BLaER1 (cell line): ENCODE measurements around the gene TBX20.

Experiments
- H3K27ac ChIP-seq: shearing (Covaris generic); formaldehyde crosslinking; 2 replicates; pipeline ENCODE4 v1.8.1; 2022
- H3K27me3 ChIP-seq: shearing (Covaris generic); formaldehyde crosslinking; 2 replicates; pipeline ENCODE4 v1.8.1; 2022
- H3K36me3 ChIP-seq: shearing (Covaris generic); formaldehyde crosslinking; 2 replicates; pipeline ENCODE4 v1.8.1; 2022
- H3K4me1 ChIP-seq: shearing (Covaris generic); formaldehyde crosslinking; 2 replicates; pipeline ENCODE4 v1.8.1; 2022
- H3K4me2 ChIP-seq: shearing (Covaris generic); formaldehyde crosslinking; 2 replicates; pipeline ENCODE4 v1.8.1; 2022
- H3K4me3 ChIP-seq: shearing (Covaris generic); formaldehyde crosslinking; 2 replicates; pipeline ENCODE4 v1.8.1; 2022
- H3K9ac ChIP-seq: shearing (Covaris generic); formaldehyde crosslinking; 2 replicates; pipeline ENCODE4 v1.8.1; 2022
- H3K9me3 ChIP-seq: shearing (Covaris generic); formaldehyde crosslinking; 2 replicates; pipeline ENCODE4 v1.8.1; 2022
- H4K20me1 ChIP-seq: shearing (Covaris generic); formaldehyde crosslinking; 2 replicates; pipeline ENCODE4 v1.8.1; 2022
- Cebpa-rat ChIP-seq: shearing (Covaris generic); IDR thresholded peaks from 2 replicates; pipeline ENCODE4 v1.8.1; 2022

Gene TBX20

DNA sequence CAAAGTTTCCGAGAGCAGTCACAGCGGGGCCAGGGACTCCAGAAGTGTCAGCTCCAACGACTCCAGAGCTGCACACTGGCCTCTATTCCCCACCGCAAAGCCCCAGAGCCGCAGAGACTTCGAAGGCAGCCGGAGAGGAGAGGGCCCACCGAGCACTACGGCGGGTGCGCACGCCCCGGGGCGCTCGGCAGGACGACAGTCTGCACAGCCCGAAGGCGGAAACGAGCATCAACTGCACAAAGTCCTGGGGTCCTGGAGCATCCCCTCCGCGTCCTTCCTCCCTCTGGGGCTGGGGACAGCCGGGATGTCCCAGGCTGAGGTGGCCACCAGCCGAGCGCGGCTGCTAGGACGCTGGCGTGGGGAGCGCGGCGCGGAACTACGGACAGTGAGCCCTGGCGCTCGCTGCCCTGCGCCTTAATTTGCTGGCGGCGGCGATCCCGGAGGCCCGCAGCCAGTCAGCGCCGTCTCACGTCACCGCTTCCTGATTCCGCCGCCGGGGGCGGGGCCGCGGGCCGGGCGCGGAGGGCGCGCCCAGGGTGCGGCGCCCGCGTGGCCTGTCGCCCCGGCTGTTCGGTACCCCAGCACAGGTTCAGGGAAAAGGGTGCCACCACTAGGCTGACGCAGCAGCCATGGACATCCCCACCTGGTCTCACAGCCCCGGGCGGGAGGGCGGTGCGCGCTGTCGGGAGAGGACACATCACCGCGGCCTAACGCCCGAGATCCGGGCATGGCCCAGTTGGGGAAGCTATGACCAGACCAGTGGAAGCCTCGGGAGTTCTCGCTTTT is at the start of gene TBX20:
Gene TBX20, minus strand, starts transcription at position 391 of the 786 bp plus-strand sequence. CDS start 480 bp downstream, outside the sequence.
- Histone ChIP-seq H3K4me3 (no peak within 1 kb of the TSS), H3K36me3 (no peaks in the 10 kb centered on the region), H4K20me1 (no peaks in the 10 kb centered on the region), H3K4me2 (no peak within 1 kb of the TSS), H3K27ac (no peak within 1 kb of the TSS), H3K9ac (no peak within 1 kb of the TSS), H3K27me3 (peaks cover 54% of the 10 kb centered on the region), H3K9me3 (peaks cover 56% of the 10 kb centered on the region), H3K4me1 (peaks cover 9% of the 10 kb centered on the region; the same call in 1 of the 2 replicates)
- TF ChIP-seq Cebpa-rat = no peak

DNA sequence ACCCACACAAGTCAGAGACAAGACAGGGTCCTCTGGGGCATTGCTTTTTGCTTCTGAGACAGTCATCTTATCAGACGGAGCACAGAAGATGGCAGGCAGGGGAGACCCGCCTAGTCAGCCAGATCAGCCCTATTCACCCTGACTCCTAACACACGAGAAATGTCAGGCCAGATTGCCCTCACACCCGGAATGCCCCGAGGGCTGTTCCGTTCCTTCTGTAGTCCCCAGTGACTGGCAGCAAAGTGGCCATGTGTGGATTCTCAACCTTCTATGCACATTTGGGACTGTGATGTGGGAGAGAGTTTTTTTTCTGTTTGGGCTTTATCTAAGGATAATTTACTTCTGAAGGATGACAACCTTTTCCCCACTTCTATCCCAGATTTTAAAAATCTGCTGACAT is 35.5 kb upstream of the TBX20 start:
- Histone ChIP-seq H3K27ac (no peak overlapping the region), H4K20me1 (no peaks in the 10 kb centered on the region), H3K9ac (no peak overlapping the region), H3K4me3 (no peak overlapping the region), H3K4me1 (no peaks in the 10 kb centered on the region), H3K4me2 (no peak overlapping the region), H3K27me3 (no peaks in the 10 kb centered on the region), H3K36me3 (no peaks in the 10 kb centered on the region), H3K9me3 (peaks cover 12% of the 10 kb centered on the region; the same call in 1 of the 2 replicates)
- no peak for TF ChIP-seq Cebpa-rat

DNA sequence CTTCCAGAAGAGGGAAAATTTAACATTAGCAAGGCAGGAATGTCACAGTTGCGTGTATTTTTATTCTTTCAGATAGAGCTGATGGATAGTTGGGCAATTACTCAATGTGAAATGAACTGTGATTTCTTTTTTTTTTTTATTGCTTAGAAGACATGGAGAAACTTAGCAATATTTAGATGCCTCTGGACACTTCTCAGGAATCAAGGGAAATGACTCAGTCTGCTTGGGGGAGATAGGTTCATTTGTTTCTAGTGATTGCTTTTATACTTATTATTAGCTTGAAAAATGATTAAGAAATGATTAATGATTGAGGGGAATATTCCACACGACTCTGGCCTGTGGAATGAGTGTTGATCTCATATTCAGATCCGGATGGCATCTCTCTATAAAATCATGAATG is 33.1 kb upstream of the TBX20 start:
- Histone ChIP-seq H3K9ac (no peak overlapping the region), H3K4me2 (no peak overlapping the region), H3K9me3 (peaks cover 5% of the 10 kb centered on the region; the same call in 1 of the 2 replicates), H3K36me3 (no peaks in the 10 kb centered on the region), H3K27me3 (no peaks in the 10 kb centered on the region), H3K4me1 (no peaks in the 10 kb centered on the region), H4K20me1 (no peaks in the 10 kb centered on the region), H3K27ac (no peak overlapping the region), H3K4me3 (no peak overlapping the region)
- no peak for TF ChIP-seq Cebpa-rat

- no peak overlapping the region for H3K9ac ChIP-seq
- H3K4me2 ChIP-seq = no peak overlapping the region
- no peak overlapping the region for H3K27ac ChIP-seq
- no peaks in the 10 kb centered on the region for H3K36me3 ChIP-seq
- no peaks in the 10 kb centered on the region for H3K27me3 ChIP-seq
- H3K9me3 ChIP-seq = peaks cover 5% of the 10 kb centered on the region; the same call in 1 of the 2 replicates
- no peaks in the 10 kb centered on the region for H3K4me1 ChIP-seq
- no peak for TF ChIP-seq Cebpa-rat
- H3K4me3 ChIP-seq = no peak overlapping the region
- no peaks in the 10 kb centered on the region for H4K20me1 ChIP-seq
Observed at GRCh38 chr7:35286422-35286821, 32.5 kb upstream of the TBX20 start.

- TF ChIP-seq Cebpa-rat = no peak
- no peak overlapping the region for H3K4me2 ChIP-seq
- no peaks in the 10 kb centered on the region for H4K20me1 ChIP-seq
- H3K9ac ChIP-seq = no peak overlapping the region
- peaks cover 5% of the 10 kb centered on the region; the same call in 1 of the 2 replicates for H3K9me3 ChIP-seq
- no peak overlapping the region for H3K27ac ChIP-seq
- H3K36me3 ChIP-seq = no peaks in the 10 kb centered on the region
- H3K27me3 ChIP-seq = no peaks in the 10 kb centered on the region
- H3K4me1 ChIP-seq = no peaks in the 10 kb centered on the region
- H3K4me3 ChIP-seq = no peak overlapping the region
Observed at GRCh38 chr7:35285799-35286198, 31.9 kb upstream of the TBX20 start.

- no peaks in the 10 kb centered on the region for H3K36me3 ChIP-seq
- H3K27ac ChIP-seq = no peak overlapping the region
- no peak overlapping the region for H3K4me2 ChIP-seq
- no peaks in the 10 kb centered on the region for H3K9me3 ChIP-seq
- no peak overlapping the region for H3K4me3 ChIP-seq
- no peak overlapping the region for H3K9ac ChIP-seq
- no peaks in the 10 kb centered on the region for H3K27me3 ChIP-seq
- H4K20me1 ChIP-seq = no peaks in the 10 kb centered on the region
- TF ChIP-seq Cebpa-rat = no peak
- no peaks in the 10 kb centered on the region for H3K4me1 ChIP-seq
Observed at GRCh38 chr7:35280902-35281301, 27.0 kb upstream of the TBX20 start.

DNA sequence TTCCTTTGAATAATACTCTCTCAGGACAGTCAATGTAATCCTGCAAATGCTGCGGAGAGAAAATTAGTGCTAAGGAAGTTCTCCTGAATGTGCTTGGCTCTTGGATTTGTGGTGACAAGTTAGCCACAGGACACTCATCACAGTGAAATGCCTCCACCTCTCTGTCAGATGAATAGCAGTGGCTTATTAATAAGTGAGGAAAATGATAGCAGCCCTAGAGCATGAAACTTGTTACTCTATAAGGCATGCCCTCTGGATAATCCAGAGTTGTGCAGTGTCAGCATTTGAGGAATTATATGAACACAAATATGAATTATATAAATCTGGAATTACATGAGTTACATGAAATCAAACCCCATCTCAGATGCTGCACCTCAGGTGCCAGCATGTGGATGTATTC is 23.5 kb upstream of the TBX20 start:
- H3K4me1 ChIP-seq = no peaks in the 10 kb centered on the region
- no peak overlapping the region for H3K4me2 ChIP-seq
- no peak overlapping the region for H3K9ac ChIP-seq
- H3K36me3 ChIP-seq = no peaks in the 10 kb centered on the region
- H3K27ac ChIP-seq = no peak overlapping the region
- TF ChIP-seq Cebpa-rat = no peak
- H3K4me3 ChIP-seq = no peak overlapping the region
- no peaks in the 10 kb centered on the region for H3K9me3 ChIP-seq
- H4K20me1 ChIP-seq = no peaks in the 10 kb centered on the region
- H3K27me3 ChIP-seq = no peaks in the 10 kb centered on the region

- Histone ChIP-seq H3K9ac (no peak overlapping the region), H3K9me3 (no peaks in the 10 kb centered on the region), H3K4me3 (no peak overlapping the region), H4K20me1 (no peaks in the 10 kb centered on the region), H3K4me2 (no peak overlapping the region), H3K27me3 (no peaks in the 10 kb centered on the region), H3K27ac (no peak overlapping the region), H3K4me1 (no peaks in the 10 kb centered on the region), H3K36me3 (no peaks in the 10 kb centered on the region)
- no peak for TF ChIP-seq Cebpa-rat
Observed at GRCh38 chr7:35272246-35272645, 18.3 kb upstream of the TBX20 start.

GRCh38 chr7:35268953-35269352 is 15.1 kb upstream of the TBX20 start:
- Histone ChIP-seq H4K20me1 (no peaks in the 10 kb centered on the region), H3K4me1 (no peaks in the 10 kb centered on the region), H3K9me3 (no peaks in the 10 kb centered on the region), H3K27me3 (no peaks in the 10 kb centered on the region), H3K4me3 (no peak overlapping the region), H3K4me2 (no peak overlapping the region), H3K27ac (no peak overlapping the region), H3K9ac (no peak overlapping the region), H3K36me3 (no peaks in the 10 kb centered on the region)
- no peak for TF ChIP-seq Cebpa-rat

GRCh38 chr7:35267411-35267810 is 13.5 kb upstream of the TBX20 start:
- no peak overlapping the region for H3K27ac ChIP-seq
- H3K4me3 ChIP-seq = no peak overlapping the region
- H3K9ac ChIP-seq = no peak overlapping the region
- no peaks in the 10 kb centered on the region for H3K27me3 ChIP-seq
- H3K4me1 ChIP-seq = no peaks in the 10 kb centered on the region
- peaks cover 4% of the 10 kb centered on the region; the same call in 1 of the 2 replicates for H3K9me3 ChIP-seq
- H3K36me3 ChIP-seq = no peaks in the 10 kb centered on the region
- no peaks in the 10 kb centered on the region for H4K20me1 ChIP-seq
- H3K4me2 ChIP-seq = no peak overlapping the region
- TF ChIP-seq Cebpa-rat = no peak

GRCh38 chr7:35263396-35263795 is 9.5 kb upstream of the TBX20 start:
- Histone ChIP-seq H4K20me1 (no peaks in the 10 kb centered on the region), H3K9me3 (peaks cover 29% of the 10 kb centered on the region), H3K4me1 (no peaks in the 10 kb centered on the region), H3K9ac (no peak overlapping the region), H3K4me2 (no peak overlapping the region), H3K4me3 (no peak overlapping the region), H3K27me3 (peaks cover 10% of the 10 kb centered on the region), H3K27ac (no peak overlapping the region), H3K36me3 (no peaks in the 10 kb centered on the region)
- TF ChIP-seq Cebpa-rat = no peak
